Activated T-cell treated with anti-CD3 and anti-CD28 coated beads for 24 hours (primary cell): ENCODE measurements around the gene ANO5.

Experiments
- DNase-seq: peaks from one replicate; pipeline ENCODE4 v3.0.0-alpha.2; 2020; ENCODE audit warnings: low read depth

ANO5 gene

GRCh38 chr11:22192642-22193347 is at the start of gene ANO5:
TSS of gene ANO5 (plus strand) at chr11:22193085. CDS start at chr11:22193493, 408 bp downstream.
- DNase-seq: no peak

GRCh38 chr11:22151649-22152197 is 41.2 kb upstream of the ANO5 start:
- no peak for DNase-seq

GRCh38 chr11:22157531-22157930 is 35.4 kb upstream of the ANO5 start:
- DNase-seq: no peak

- DNase-seq: no peak
Measured at GRCh38 chr11:22161489-22161888, 31.4 kb upstream of the ANO5 start.

- no peak for DNase-seq
Measured at GRCh38 chr11:22162756-22163155, 30.1 kb upstream of the ANO5 start.

- DNase-seq: no peak
Measured at GRCh38 chr11:22163394-22163797, 29.5 kb upstream of the ANO5 start.

- DNase-seq: no peak
Measured at GRCh38 chr11:22165087-22165486, 27.8 kb upstream of the ANO5 start.

- DNase-seq: no peak
Measured at GRCh38 chr11:22165759-22166513, 26.9 kb upstream of the ANO5 start.

GRCh38 chr11:22169833-22170232 is 23.1 kb upstream of the ANO5 start:
- DNase-seq: no peak

- no peak for DNase-seq
Measured at GRCh38 chr11:22173532-22173931, 19.4 kb upstream of the ANO5 start.

GRCh38 chr11:22177186-22177585 is 15.7 kb upstream of the ANO5 start:
- no peak for DNase-seq

GRCh38 chr11:22179626-22180025 is 13.3 kb upstream of the ANO5 start:
- no peak for DNase-seq

- no peak for DNase-seq
Measured at GRCh38 chr11:22180131-22180530, 12.8 kb upstream of the ANO5 start.

GRCh38 chr11:22189660-22190059 is 3.2 kb upstream of the ANO5 start:
- DNase-seq: no peak

GRCh38 chr11:22190827-22191463 is 1.9 kb upstream of the ANO5 start:
- no peak for DNase-seq

GRCh38 chr11:22192289-22192641 is 620 bp upstream of the ANO5 start:
- no peak for DNase-seq

GRCh38 chr11:22193348-22194051 is 615 bp downstream of the ANO5 start:
- no peak for DNase-seq

- DNase-seq: no peak
Measured at GRCh38 chr11:22194306-22194705, 1.4 kb downstream of the ANO5 start.

GRCh38 chr11:22194907-22195306 is 2.0 kb downstream of the ANO5 start:
- DNase-seq: no peak

GRCh38 chr11:22197139-22198005 is 4.5 kb downstream of the ANO5 start:
- no peak for DNase-seq

- DNase-seq: no peak
Measured at GRCh38 chr11:22199243-22199642, 6.4 kb downstream of the ANO5 start.
